ENCODE results near the gene FOXK2. TPM values are rescaled to one million over a fixed set of nuclear protein-coding genes. Genes with fewer than 3 reads are reported as not detected.
"Not testable (repeated sequence)": the region's sequence is repeated elsewhere in the genome, so short reads cannot be mapped to it uniquely, and the experiment has no call there.

The FOXK2 gene
- total and polyA plus RNA-seq, 4 donors: 23.4 to 59.8 (median 33.4) TPM

- TF ChIP-seq CTCF (IDR thresholded peaks at IDR 0.05; ENCODE audit: control extremely low read depth, extremely low read depth): no peak
- Histone ChIP-seq H3K27ac (ENCODE audit: low read depth in 1 of 2, low read length in 1 of 2) (no peak overlapping the region), H3K9ac (ENCODE audit: insufficient read depth in 1 of 2, low read length in 2 of 2) (no peak overlapping the region), H3K9me3 (ENCODE audit: control insufficient read depth in 4 of 4, insufficient read depth in 3 of 4, low read length in 3 of 4) (no peaks in the 10 kb centered on the region), H3K4me1 (ENCODE audit: control insufficient read depth in 5 of 5, insufficient read depth in 5 of 5, low read length in 5 of 5) (peaks cover 0 to 14% (median 3%) of the 10 kb centered on the region in 5 donors), H3K4me3 (no peak overlapping the region), H3K36me3 (ENCODE audit: control insufficient read depth in 4 of 4, insufficient read depth in 4 of 4, low read length in 4 of 4) (peaks cover 19 to 50% (median 32%) of the 10 kb centered on the region in 4 donors), H3K27me3 (ENCODE audit: control insufficient read depth in 3 of 3, insufficient read depth in 3 of 3, low read length in 2 of 3) (no peaks in the 10 kb centered on the region)
- ATAC-seq (ENCODE audit: insufficient read depth, low FRiP score) (no peak), DNase-seq (no peak)
- WGBS, 2 donors: 92 to 97% methylated on average over 6 of the region's 6 CpGs
Observed at GRCh38 chr17:82571855-82572254, 52.3 kb downstream of the FOXK2 start.

GRCh38 chr17:82574041-82574440 is 54.5 kb downstream of the FOXK2 start:
- no peak overlapping the region for H3K27ac ChIP-seq (ENCODE audit: low read depth in 1 of 2, low read length in 1 of 2)

GRCh38 chr17:82575581-82576221 is 56.2 kb downstream of the FOXK2 start:
- DNase-seq; H3K27me3 ChIP-seq (ENCODE audit: control insufficient read depth in 3 of 3, insufficient read depth in 3 of 3, low read length in 2 of 3); H3K9ac ChIP-seq (ENCODE audit: insufficient read depth in 1 of 2, low read length in 2 of 2); H3K4me3 ChIP-seq; H3K27ac ChIP-seq (ENCODE audit: low read depth in 1 of 2, low read length in 1 of 2); ATAC-seq (ENCODE audit: insufficient read depth, low FRiP score); H3K4me1 ChIP-seq (ENCODE audit: control insufficient read depth in 5 of 5, insufficient read depth in 5 of 5, low read length in 5 of 5); H3K9me3 ChIP-seq (ENCODE audit: control insufficient read depth in 4 of 4, insufficient read depth in 3 of 4, low read length in 3 of 4): not testable (repeated sequence)
- WGBS, 2 donors: 92 to 96% methylated on average over 39 of the region's 52 CpGs
- H3K36me3 ChIP-seq (ENCODE audit: control insufficient read depth in 4 of 4, insufficient read depth in 4 of 4, low read length in 4 of 4): peaks cover 8 to 33% (median 27%) of the 10 kb centered on the region in 4 donors

More at GRCh38 chr17:82574041-82574440, 54.5 kb downstream of the FOXK2 start:
- peaks cover 0 to 3% (median under 1%) of the 10 kb centered on the region in 5 donors for H3K4me1 ChIP-seq (ENCODE audit: control insufficient read depth in 5 of 5, insufficient read depth in 5 of 5, low read length in 5 of 5)
- DNase-seq: no peak
- no peaks in the 10 kb centered on the region for H3K9me3 ChIP-seq (ENCODE audit: control insufficient read depth in 4 of 4, insufficient read depth in 3 of 4, low read length in 3 of 4)
- TF ChIP-seq CTCF (IDR thresholded peaks at IDR 0.05; ENCODE audit: control extremely low read depth, extremely low read depth): no peak
- no peak for ATAC-seq (ENCODE audit: insufficient read depth, low FRiP score)
- no peak overlapping the region for H3K4me3 ChIP-seq
- H3K9ac ChIP-seq (ENCODE audit: insufficient read depth in 1 of 2, low read length in 2 of 2): no peak overlapping the region
- no peaks in the 10 kb centered on the region for H3K27me3 ChIP-seq (ENCODE audit: control insufficient read depth in 3 of 3, insufficient read depth in 3 of 3, low read length in 2 of 3)
- 94% methylated on average over 9 to 11 of the region's 11 CpGs for WGBS, 2 donors
- H3K36me3 ChIP-seq (ENCODE audit: control insufficient read depth in 4 of 4, insufficient read depth in 4 of 4, low read length in 4 of 4): peaks cover 11 to 38% (median 30%) of the 10 kb centered on the region in 4 donors

GRCh38 chr17:82577300-82577699 is 57.8 kb downstream of the FOXK2 start:
- Histone ChIP-seq H3K27me3 (ENCODE audit: control insufficient read depth in 3 of 3, insufficient read depth in 3 of 3, low read length in 2 of 3) (no peaks in the 10 kb centered on the region), H3K4me3 (no peak overlapping the region), H3K4me1 (ENCODE audit: control insufficient read depth in 5 of 5, insufficient read depth in 5 of 5, low read length in 5 of 5) (peaks cover 0 to 2% (median 0%) of the 10 kb centered on the region in 5 donors), H3K9ac (ENCODE audit: insufficient read depth in 1 of 2, low read length in 2 of 2) (no peak overlapping the region), H3K27ac (ENCODE audit: low read depth in 1 of 2, low read length in 1 of 2) (no peak overlapping the region), H3K9me3 (ENCODE audit: control insufficient read depth in 4 of 4, insufficient read depth in 3 of 4, low read length in 3 of 4) (no peaks in the 10 kb centered on the region), H3K36me3 (ENCODE audit: control insufficient read depth in 4 of 4, insufficient read depth in 4 of 4, low read length in 4 of 4) (peaks cover 8 to 25% (median 23%) of the 10 kb centered on the region in 4 donors)
- ATAC-seq (ENCODE audit: insufficient read depth, low FRiP score) (no peak), DNase-seq (no peak)
- 97% methylated on average over 18 of the region's 18 CpGs for WGBS, 2 donors
- no peak for TF ChIP-seq CTCF (IDR thresholded peaks at IDR 0.05; ENCODE audit: control extremely low read depth, extremely low read depth)

- 77 to 90% methylated on average over 4 of the region's 4 CpGs for WGBS, 2 donors
Observed at GRCh38 chr17:82579969-82580368, 60.4 kb downstream of the FOXK2 start.

More at GRCh38 chr17:82579969-82580368, 60.4 kb downstream of the FOXK2 start:
- not testable (repeated sequence) for H3K27me3 ChIP-seq (ENCODE audit: control insufficient read depth in 3 of 3, insufficient read depth in 3 of 3, low read length in 2 of 3); ATAC-seq (ENCODE audit: insufficient read depth, low FRiP score); H3K4me1 ChIP-seq (ENCODE audit: control insufficient read depth in 5 of 5, insufficient read depth in 5 of 5, low read length in 5 of 5); H3K27ac ChIP-seq (ENCODE audit: low read depth in 1 of 2, low read length in 1 of 2); DNase-seq; H3K9ac ChIP-seq (ENCODE audit: insufficient read depth in 1 of 2, low read length in 2 of 2); H3K9me3 ChIP-seq (ENCODE audit: control insufficient read depth in 4 of 4, insufficient read depth in 3 of 4, low read length in 3 of 4); H3K4me3 ChIP-seq
- H3K36me3 ChIP-seq (ENCODE audit: control insufficient read depth in 4 of 4, insufficient read depth in 4 of 4, low read length in 4 of 4): peaks cover 10 to 24% (median 13%) of the 10 kb centered on the region in 4 donors

Measured in lung (tissue), 12 donors.